ENCODE measurements around the gene SOCS1.
"Not testable (repeated sequence)": the region's sequence is repeated elsewhere in the genome, so short reads cannot be mapped to it uniquely, and the experiment has no call there.

Gene SOCS1

GRCh38 chr16:11224096-11224893 lies 31.7 kb downstream of the SOCS1 start:
- peak; percentile 49 for DNase-seq

- not testable (repeated sequence) for DNase-seq
Observed at GRCh38 chr16:11220507-11220906, 35.5 kb downstream of the SOCS1 start.

- DNase-seq, result no peak
Observed at GRCh38 chr16:11219178-11219577, 36.8 kb downstream of the SOCS1 start.

GRCh38 chr16:11218604-11218962 lies 37.4 kb downstream of the SOCS1 start:
- DNase-seq, result no peak

- DNase-seq, result no peak
Observed at GRCh38 chr16:11217651-11218603, 38.1 kb downstream of the SOCS1 start.

- no peak for DNase-seq
Observed at GRCh38 chr16:11215935-11216556, 40.0 kb downstream of the SOCS1 start.

GRCh38 chr16:11213799-11214198 lies 42.2 kb downstream of the SOCS1 start:
- no peak for DNase-seq

GRCh38 chr16:11213373-11213772 lies 42.6 kb downstream of the SOCS1 start:
- no peak for DNase-seq

- no peak for DNase-seq
Observed at GRCh38 chr16:11212798-11213196, 43.2 kb downstream of the SOCS1 start.

- no peak for DNase-seq
Observed at GRCh38 chr16:11211977-11212797, 43.8 kb downstream of the SOCS1 start.

- DNase-seq, result no peak
Observed at GRCh38 chr16:11211061-11211976, 44.7 kb downstream of the SOCS1 start.

- DNase-seq, result no peak
Observed at GRCh38 chr16:11210260-11210659, 45.7 kb downstream of the SOCS1 start.

- no peak for DNase-seq
Observed at GRCh38 chr16:11208916-11209665, 46.9 kb downstream of the SOCS1 start.

- DNase-seq, result no peak
Observed at GRCh38 chr16:11207646-11208045, 48.4 kb downstream of the SOCS1 start.

GRCh38 chr16:11205754-11206581 lies 50.0 kb downstream of the SOCS1 start:
- DNase-seq, result no peak

GRCh38 chr16:11205065-11205699 lies 50.8 kb downstream of the SOCS1 start:
- DNase-seq, result no peak

GRCh38 chr16:11204513-11205047 lies 51.4 kb downstream of the SOCS1 start:
- no peak for DNase-seq

Data from GDM1 (cell line).